AG10803 (cell line): ENCODE measurements around the gene WDR62.

Source experiments
- DNase-seq: peaks from one replicate; pipeline ENCODE4 v3.0.0; 2010; ENCODE audit warnings: low read depth
- H3K4me3 ChIP-seq: 2 replicates; pipeline ENCODE4 v1.5.1; 2011; ENCODE audit warnings: mild to moderate bottlenecking, low read length, control low read depth
- CTCF ChIP-seq: conservative IDR thresholded peaks from 2 replicates; pipeline ENCODE4 v1.5.1; 2011; ENCODE audit warnings: mild to moderate bottlenecking, low read length, control low read depth, inconsistent platforms

WDR62 gene

DNA sequence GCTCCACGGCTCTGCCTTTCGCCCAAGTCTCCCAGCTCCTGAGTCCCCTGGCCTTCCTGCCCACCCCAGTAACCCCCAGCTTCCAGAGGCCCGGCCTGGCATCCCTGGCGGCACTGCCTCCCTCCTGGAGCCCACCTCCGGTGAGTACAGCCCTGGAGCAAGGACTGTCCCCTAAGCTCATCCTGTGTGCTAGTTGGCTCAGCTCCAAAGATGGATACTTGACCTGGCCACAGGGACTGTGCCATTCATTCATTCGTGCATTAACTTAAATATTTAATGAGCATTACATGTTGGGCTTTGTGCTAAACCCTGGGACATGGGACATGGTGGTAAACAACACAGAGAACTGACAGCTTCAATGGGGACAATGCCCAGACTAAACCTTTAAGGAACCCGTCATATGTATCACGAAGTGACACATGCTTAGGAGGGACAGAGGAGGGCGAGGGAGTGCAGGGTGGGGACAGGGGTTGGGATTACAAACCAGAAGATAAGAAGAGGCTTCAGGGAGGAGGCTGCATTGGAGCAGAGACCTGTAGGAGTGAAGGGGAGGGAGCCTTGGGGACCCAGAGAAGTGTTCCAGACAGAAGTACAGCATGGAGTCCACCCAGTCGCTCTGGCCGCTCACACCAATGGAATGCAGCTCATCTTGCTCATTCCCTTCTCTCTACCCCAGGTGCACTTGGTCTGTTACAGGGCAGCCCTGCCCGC, 49.3 kb downstream of the WDR62 start:
- no peak for DNase-seq
- no peak for TF ChIP-seq CTCF
- H3K4me3 ChIP-seq: no peak overlapping the region

DNA sequence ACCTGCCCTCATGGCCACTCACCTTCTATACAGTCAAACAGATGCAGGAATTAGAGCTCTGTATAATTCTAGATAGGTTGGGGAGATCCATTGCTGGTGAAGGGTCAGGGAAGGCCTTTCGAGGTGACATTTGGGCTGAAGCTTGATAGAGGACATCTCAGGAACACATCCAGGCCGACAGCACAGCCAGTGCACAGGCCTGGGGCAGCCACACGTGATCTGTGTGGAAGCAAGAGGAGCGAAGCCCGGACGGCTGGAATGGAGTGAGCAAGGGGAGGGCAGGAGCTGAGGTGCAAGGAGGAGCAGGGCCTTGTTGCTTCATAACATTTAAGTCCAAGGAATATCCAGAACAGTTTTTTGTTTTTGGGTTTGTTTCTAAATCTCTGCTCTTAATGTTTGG, 51.7 kb downstream of the WDR62 start:
- TF ChIP-seq CTCF: no peak
- no peak for DNase-seq
- H3K4me3 ChIP-seq: no peak overlapping the region

- no peak for TF ChIP-seq CTCF
- DNase-seq: no peak
- H3K4me3 ChIP-seq: no peak overlapping the region
Observed at GRCh38 chr19:36106991-36107390, 52.3 kb downstream of the WDR62 start.

DNA sequence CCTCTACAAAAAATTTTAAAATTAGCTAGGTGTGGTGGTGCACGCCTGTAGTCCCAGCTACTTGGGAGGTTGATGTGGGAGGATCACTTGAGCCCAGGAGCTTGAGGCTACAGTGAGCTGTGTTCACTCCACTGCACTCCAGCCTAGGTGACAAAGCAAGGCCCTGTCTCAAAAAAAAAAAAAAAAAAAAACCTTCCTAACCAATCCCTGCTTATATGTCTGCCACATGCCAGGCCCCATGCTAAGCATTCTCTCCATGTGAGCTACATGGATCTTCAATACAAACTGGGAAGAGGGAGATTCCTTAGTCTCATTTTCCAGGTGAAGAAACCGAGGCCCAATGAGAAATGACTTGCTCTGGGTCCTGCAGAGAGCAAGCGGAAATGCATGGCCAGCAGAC, 54.0 kb downstream of the WDR62 start:
- no peak for TF ChIP-seq CTCF
- H3K4me3 ChIP-seq: no peak overlapping the region
- no peak for DNase-seq

DNA sequence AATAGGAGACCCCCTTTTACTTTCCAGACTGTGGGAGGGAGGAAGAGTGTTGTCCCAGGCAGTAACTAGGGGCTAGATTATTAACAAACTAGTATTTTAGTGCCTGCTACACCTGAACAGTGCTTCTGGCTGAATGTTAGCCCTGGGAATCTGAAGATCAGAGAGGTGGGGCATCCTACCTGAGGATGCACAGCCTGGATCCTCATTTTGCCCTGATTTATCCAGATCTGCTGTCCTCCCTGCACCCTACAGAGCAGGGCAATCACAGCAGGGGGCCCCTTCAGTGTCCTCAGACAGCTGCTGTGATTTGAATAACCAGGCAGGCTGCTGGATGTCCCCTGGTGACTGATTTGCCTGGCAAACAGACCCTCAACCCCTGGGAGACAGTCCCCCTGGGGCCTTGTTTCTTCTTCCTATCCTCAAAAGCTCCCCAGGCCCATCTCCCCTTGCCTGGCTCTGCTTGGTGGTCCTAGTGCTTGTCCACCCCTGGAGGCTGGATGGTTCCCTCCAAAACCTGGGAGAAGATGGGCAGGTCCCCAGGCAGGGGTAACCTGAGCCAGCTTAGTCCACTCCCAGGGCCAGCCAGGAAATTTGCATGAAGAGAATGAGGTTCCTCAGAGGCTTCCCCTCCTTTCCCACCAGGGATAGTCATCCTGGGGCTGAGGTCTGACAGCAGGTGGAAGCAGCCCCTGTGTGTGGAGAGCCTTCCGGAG, 55.9 kb downstream of the WDR62 start, which contains the start of gene OVOL3:
OVOL3 (plus strand) TSS at position 657 of the 713 bp plus-strand sequence. CDS start 60 bp downstream, outside the sequence.
- H3K4me3 ChIP-seq: no peak within 1 kb of the TSS
- no peak for DNase-seq
- no peak for TF ChIP-seq CTCF

DNA sequence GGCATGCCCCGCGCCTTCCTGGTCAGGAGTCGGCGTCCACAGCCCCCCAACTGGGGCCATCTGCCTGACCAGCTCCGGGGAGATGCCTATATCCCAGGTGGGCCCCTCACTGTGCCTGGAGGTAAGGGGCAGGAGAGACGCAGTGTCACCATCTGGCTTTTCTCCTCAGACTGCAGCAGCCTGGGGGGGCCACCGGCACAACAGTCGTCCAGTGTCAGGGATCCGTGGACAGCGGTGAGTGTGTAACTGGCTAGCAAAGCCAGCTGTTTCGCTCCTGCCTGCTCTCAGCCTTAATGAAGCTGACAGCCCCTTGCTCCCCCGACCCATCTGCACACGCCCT, 56.5 kb downstream of the WDR62 start:
- no peak for DNase-seq
- TF ChIP-seq CTCF: no peak
- no peak overlapping the region for H3K4me3 ChIP-seq

- TF ChIP-seq CTCF: no peak
- DNase-seq: no peak
- no peak overlapping the region for H3K4me3 ChIP-seq
Observed at GRCh38 chr19:36112678-36113077, 58.0 kb downstream of the WDR62 start.
